NT2/D1 (cell line): Measurements from ENCODE around the gene CALU.

Experiments used
- DNase-seq: peaks from one replicate; pipeline ENCODE4 v3.0.0-alpha.2; 2011; ENCODE audit warnings: low read depth, low spot score
- H3K27me3 ChIP-seq: 2 replicates; pipeline ENCODE4 v1.6.0; 2011; ENCODE audit warnings: mild to moderate bottlenecking; ENCODE audit not compliant: insufficient read length, insufficient read depth
- H3K36me3 ChIP-seq: 2 replicates; pipeline ENCODE4 v1.6.1; 2011; ENCODE audit warnings: mild to moderate bottlenecking, low read length, mixed read lengths; ENCODE audit not compliant: insufficient read depth, insufficient read length
- H3K4me1 ChIP-seq: 2 replicates; pipeline ENCODE4 v1.5.1; 2011; ENCODE audit not compliant: insufficient read depth, insufficient read length
- H3K4me3 ChIP-seq: 2 replicates; pipeline ENCODE4 v1.5.1; 2011; ENCODE audit warnings: low read depth; ENCODE audit not compliant: insufficient read length
- H3K9ac ChIP-seq: 2 replicates; pipeline ENCODE4 v1.6.0; 2011; ENCODE audit warnings: low read depth; ENCODE audit not compliant: insufficient read length
- H3K9me3 ChIP-seq: 2 replicates; pipeline ENCODE4 v1.5.1; 2011; ENCODE audit warnings: mild to moderate bottlenecking, low read length; ENCODE audit not compliant: insufficient read depth
- SUZ12 ChIP-seq: IDR thresholded peaks from 2 replicates; pipeline ENCODE4 v1.6.1; 2011; ENCODE audit not compliant: insufficient read length, insufficient read depth; ENCODE audit errors: extremely low read depth
- YY1 ChIP-seq: IDR thresholded peaks from 2 replicates; pipeline ENCODE4 v1.6.1; 2011; ENCODE audit not compliant: insufficient read length, insufficient read depth
- ZNF274 ChIP-seq: IDR thresholded peaks from 2 replicates; pipeline ENCODE4 v1.6.1; 2011; ENCODE audit warnings: mild to moderate bottlenecking, low read depth, low read length

Gene CALU

GRCh38 chr7:128747327-128748079 is 8.3 kb downstream of the CALU start:
- Histone ChIP-seq H3K4me3 (no peak overlapping the region), H3K36me3 (peaks cover 56% of the 10 kb centered on the region), H3K27me3 (no peaks in the 10 kb centered on the region), H3K9ac (no peak overlapping the region), H3K9me3 (no peaks in the 10 kb centered on the region), H3K4me1 (no peaks in the 10 kb centered on the region)
- TF ChIP-seq SUZ12 (no peak), ZNF274 (no peak), YY1 (no peak)
- no peak for DNase-seq

GRCh38 chr7:128752251-128752650 is 13.1 kb downstream of the CALU start:
- Histone ChIP-seq H3K9ac (no peak overlapping the region), H3K4me1 (no peaks in the 10 kb centered on the region), H3K4me3 (no peak overlapping the region), H3K9me3 (no peaks in the 10 kb centered on the region), H3K36me3 (peaks cover 89% of the 10 kb centered on the region), H3K27me3 (no peaks in the 10 kb centered on the region)
- no peak for TF ChIP-seq ZNF274
- TF ChIP-seq SUZ12 = no peak
- no peak for TF ChIP-seq YY1
- DNase-seq = no peak

GRCh38 chr7:128755075-128755818 is 16.1 kb downstream of the CALU start:
- no peaks in the 10 kb centered on the region for H3K4me1 ChIP-seq
- H3K9me3 ChIP-seq = no peaks in the 10 kb centered on the region
- no peak for DNase-seq
- peaks cover 83% of the 10 kb centered on the region for H3K36me3 ChIP-seq
- no peak overlapping the region for H3K9ac ChIP-seq
- H3K27me3 ChIP-seq = no peaks in the 10 kb centered on the region
- no peak for TF ChIP-seq YY1
- TF ChIP-seq SUZ12 = no peak
- TF ChIP-seq ZNF274 = no peak
- H3K4me3 ChIP-seq = no peak overlapping the region

GRCh38 chr7:128755819-128756476 is 16.8 kb downstream of the CALU start:
- TF ChIP-seq ZNF274 (no peak), YY1 (no peak), SUZ12 (no peak)
- no peak overlapping the region for H3K4me3 ChIP-seq
- no peak for DNase-seq
- no peaks in the 10 kb centered on the region for H3K9me3 ChIP-seq
- H3K9ac ChIP-seq = no peak overlapping the region
- H3K4me1 ChIP-seq = no peaks in the 10 kb centered on the region
- H3K36me3 ChIP-seq = peaks cover 81% of the 10 kb centered on the region
- H3K27me3 ChIP-seq = no peaks in the 10 kb centered on the region

GRCh38 chr7:128757203-128757602 is 18.0 kb downstream of the CALU start:
- H3K9ac ChIP-seq = no peak overlapping the region
- DNase-seq = no peak
- no peaks in the 10 kb centered on the region for H3K9me3 ChIP-seq
- no peaks in the 10 kb centered on the region for H3K4me1 ChIP-seq
- peaks cover 81% of the 10 kb centered on the region for H3K36me3 ChIP-seq
- no peak overlapping the region for H3K4me3 ChIP-seq
- no peak for TF ChIP-seq SUZ12
- TF ChIP-seq ZNF274 = no peak
- no peak for TF ChIP-seq YY1
- H3K27me3 ChIP-seq = no peaks in the 10 kb centered on the region

- TF ChIP-seq YY1 = no peak
- TF ChIP-seq ZNF274 = no peak
- TF ChIP-seq SUZ12 = no peak
- no peaks in the 10 kb centered on the region for H3K27me3 ChIP-seq
- peaks cover 77% of the 10 kb centered on the region for H3K36me3 ChIP-seq
- H3K9me3 ChIP-seq = no peaks in the 10 kb centered on the region
- DNase-seq = no peak
- no peak overlapping the region for H3K4me3 ChIP-seq
- no peak overlapping the region for H3K9ac ChIP-seq
- no peaks in the 10 kb centered on the region for H3K4me1 ChIP-seq
These were observed 19.4 kb downstream of the CALU start for GRCh38 chr7:128758553-128758952.

- Histone ChIP-seq H3K4me3 (no peak overlapping the region), H3K9ac (no peak overlapping the region), H3K4me1 (no peaks in the 10 kb centered on the region), H3K27me3 (no peaks in the 10 kb centered on the region), H3K9me3 (no peaks in the 10 kb centered on the region), H3K36me3 (peaks cover 77% of the 10 kb centered on the region)
- TF ChIP-seq YY1 (no peak), ZNF274 (no peak), SUZ12 (no peak)
- no peak for DNase-seq
These were observed 20.1 kb downstream of the CALU start for GRCh38 chr7:128759242-128759641.
